Loucy (cell line): ENCODE measurements around the gene PRR7.
A peak's percentile ranks its signal among the peaks of the same experiment; 100 is the strongest.

Experiments
- H2AFZ ChIP-seq: fragments of 200-600 bp; sonication (generic); 2 replicates; pipeline ENCODE4 v1.6.0; 2016; ENCODE audit warnings: antibody characterized with exemption, mild to moderate bottlenecking, low read length, moderate library complexity
- H3F3A ChIP-seq: fragments of 200-600 bp; 2 replicates; pipeline ENCODE4 v1.6.0; 2016; ENCODE audit warnings: antibody characterized with exemption, low read depth, mild to moderate bottlenecking
- H3K27me3 ChIP-seq: fragments of 200-600 bp; sonication (generic); 2 replicates; pipeline ENCODE4 v1.6.1; 2014; ENCODE audit warnings: low read length, mild to moderate bottlenecking; ENCODE audit not compliant: insufficient read depth, poor library complexity, severe bottlenecking
- H3K36me3 ChIP-seq: fragments of 200-600 bp; sonication (generic); 2 replicates; pipeline ENCODE4 v1.6.1; 2016; ENCODE audit warnings: low read length; ENCODE audit not compliant: insufficient read depth
- H3K4me1 ChIP-seq: fragments of 200-600 bp; sonication (generic); 2 replicates; pipeline ENCODE4 v1.5.1; 2014; ENCODE audit warnings: low read length, mild to moderate bottlenecking; ENCODE audit not compliant: insufficient read depth, poor library complexity, severe bottlenecking
- H3K4me2 ChIP-seq: fragments of 200-600 bp; sonication (generic); 2 replicates; pipeline ENCODE4 v1.6.0; 2014; ENCODE audit warnings: antibody characterized with exemption, low read length, low read depth, mild to moderate bottlenecking; ENCODE audit not compliant: poor library complexity, severe bottlenecking
- H3K4me3 ChIP-seq: fragments of 200-600 bp; sonication (generic); 2 replicates; pipeline ENCODE4 v1.5.1; 2014; ENCODE audit warnings: low read length, mild to moderate bottlenecking, mixed read lengths; ENCODE audit not compliant: poor library complexity, severe bottlenecking
- H3K79me2 ChIP-seq: fragments of 200-600 bp; sonication (generic); 2 replicates; pipeline ENCODE4 v1.6.1; 2014; ENCODE audit warnings: low read length; ENCODE audit not compliant: insufficient read depth
- H3K9ac ChIP-seq: fragments of 200-600 bp; sonication (generic); 2 replicates; pipeline ENCODE4 v1.6.0; 2014; ENCODE audit warnings: mild to moderate bottlenecking, low read depth, low read length, moderate library complexity; ENCODE audit not compliant: poor library complexity, severe bottlenecking
- H3K9me2 ChIP-seq: fragments of 200-600 bp; sonication (generic); replicated peaks from 2 replicates; pipeline ENCODE4 v1.6.1; 2016; ENCODE audit warnings: low read depth, low read length, mixed read lengths
- H3K9me3 ChIP-seq: fragments of 200-600 bp; sonication (generic); 2 replicates; pipeline ENCODE4 v1.6.1; 2014; ENCODE audit warnings: mild to moderate bottlenecking, antibody characterized with exemption, low read length, low read depth; ENCODE audit not compliant: insufficient read depth
- H4K20me1 ChIP-seq: fragments of 200-600 bp; sonication (generic); 2 replicates; pipeline ENCODE4 v1.6.0; 2014; ENCODE audit warnings: antibody characterized with exemption, low read length, mild to moderate bottlenecking; ENCODE audit not compliant: insufficient read depth, poor library complexity, severe bottlenecking
- EZH2phosphoT487 ChIP-seq: fragments of 200-600 bp; IDR thresholded peaks from 2 replicates; pipeline ENCODE4 v1.6.1; 2018; ENCODE audit warnings: antibody characterized with exemption, mild to moderate bottlenecking, moderate library complexity, borderline replicate concordance
- TF ChIP-seq, protein P1 (sequence below): fragments of 200-600 bp; sonication (generic); conservative IDR thresholded peaks from 2 replicates; pipeline ENCODE4 v1.5.1; 2014; ENCODE audit warnings: mild to moderate bottlenecking, antibody characterized with exemption, low read length

Gene PRR7

DNA sequence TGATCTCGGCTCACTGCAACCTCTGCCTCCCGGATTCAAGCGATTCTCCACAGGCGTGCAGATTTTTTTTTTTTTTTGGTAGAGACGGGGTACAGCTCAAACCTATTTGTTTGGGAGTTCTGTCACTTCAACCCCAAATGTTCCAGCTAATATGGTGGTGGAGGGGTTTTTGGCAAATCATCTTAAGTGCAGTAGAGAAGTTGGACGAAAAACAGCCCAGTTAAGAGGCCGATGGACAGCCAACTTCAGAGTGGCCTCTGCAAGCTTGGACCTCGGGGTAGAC lies 756 bp upstream of the PRR7 start:
- no peak overlapping the region for H2AFZ ChIP-seq
- no peaks in the 10 kb centered on the region for H3K36me3 ChIP-seq
- H3K4me2 ChIP-seq: peak overlapping the region; percentile 80
- H3K9me2 ChIP-seq: no peaks in the 10 kb centered on the region
- no peaks in the 10 kb centered on the region for H3K9me3 ChIP-seq
- no peaks in the 10 kb centered on the region for H3K4me1 ChIP-seq
- no peaks in the 10 kb centered on the region for H4K20me1 ChIP-seq
- H3K9ac ChIP-seq: peak overlapping the region; percentile 67
- TF ChIP-seq, protein P1, sequence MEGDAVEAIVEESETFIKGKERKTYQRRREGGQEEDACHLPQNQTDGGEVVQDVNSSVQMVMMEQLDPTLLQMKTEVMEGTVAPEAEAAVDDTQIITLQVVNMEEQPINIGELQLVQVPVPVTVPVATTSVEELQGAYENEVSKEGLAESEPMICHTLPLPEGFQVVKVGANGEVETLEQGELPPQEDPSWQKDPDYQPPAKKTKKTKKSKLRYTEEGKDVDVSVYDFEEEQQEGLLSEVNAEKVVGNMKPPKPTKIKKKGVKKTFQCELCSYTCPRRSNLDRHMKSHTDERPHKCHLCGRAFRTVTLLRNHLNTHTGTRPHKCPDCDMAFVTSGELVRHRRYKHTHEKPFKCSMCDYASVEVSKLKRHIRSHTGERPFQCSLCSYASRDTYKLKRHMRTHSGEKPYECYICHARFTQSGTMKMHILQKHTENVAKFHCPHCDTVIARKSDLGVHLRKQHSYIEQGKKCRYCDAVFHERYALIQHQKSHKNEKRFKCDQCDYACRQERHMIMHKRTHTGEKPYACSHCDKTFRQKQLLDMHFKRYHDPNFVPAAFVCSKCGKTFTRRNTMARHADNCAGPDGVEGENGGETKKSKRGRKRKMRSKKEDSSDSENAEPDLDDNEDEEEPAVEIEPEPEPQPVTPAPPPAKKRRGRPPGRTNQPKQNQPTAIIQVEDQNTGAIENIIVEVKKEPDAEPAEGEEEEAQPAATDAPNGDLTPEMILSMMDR: no peak
- TF ChIP-seq EZH2phosphoT487: no peak
- H3F3A ChIP-seq: no peaks in the 10 kb centered on the region
- H3K79me2 ChIP-seq: no peaks in the 10 kb centered on the region
- H3K4me3 ChIP-seq: peak overlapping the region; percentile 72
- H3K27me3 ChIP-seq: no peaks in the 10 kb centered on the region

DNA sequence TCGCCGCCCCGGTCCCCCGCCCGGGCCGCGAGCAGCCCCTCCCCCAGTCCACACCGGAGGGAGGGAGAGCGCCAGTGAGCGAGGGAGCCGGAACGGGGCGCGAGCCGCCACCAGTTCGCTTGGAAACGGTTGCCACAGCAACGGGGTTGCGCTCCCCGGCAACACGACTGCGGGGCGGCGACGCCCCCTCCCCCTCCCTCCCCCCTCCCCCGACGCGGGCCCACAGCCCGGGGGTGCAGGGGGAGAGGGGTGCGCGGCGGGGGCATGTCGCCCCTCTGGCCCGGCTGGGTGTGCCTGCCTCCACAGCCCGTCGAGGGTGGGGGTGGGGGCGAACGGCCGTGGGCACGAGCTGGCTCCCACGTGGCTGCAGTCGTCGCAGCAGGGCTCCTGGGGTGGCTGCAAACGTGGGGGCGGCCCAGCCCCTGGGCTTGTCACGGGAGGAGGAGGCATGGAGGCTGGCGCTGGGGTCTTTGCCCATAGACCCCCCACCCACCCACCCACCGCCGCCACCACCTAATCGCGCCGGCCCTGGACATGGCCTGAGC lies 524 bp downstream of the PRR7 start:
- Histone ChIP-seq H3K36me3 (no peaks in the 10 kb centered on the region), H3K4me2 (peak overlapping the region; percentile 80), H3K9me3 (no peaks in the 10 kb centered on the region), H4K20me1 (no peaks in the 10 kb centered on the region), H3F3A (no peaks in the 10 kb centered on the region), H3K4me3 (peak overlapping the region; percentile 72), H3K79me2 (no peaks in the 10 kb centered on the region), H3K9me2 (no peaks in the 10 kb centered on the region), H3K4me1 (no peaks in the 10 kb centered on the region), H2AFZ (no peak overlapping the region), H3K27me3 (no peaks in the 10 kb centered on the region), H3K9ac (no peak overlapping the region)
- TF ChIP-seq, protein P1: no peak
- no peak for TF ChIP-seq EZH2phosphoT487

DNA sequence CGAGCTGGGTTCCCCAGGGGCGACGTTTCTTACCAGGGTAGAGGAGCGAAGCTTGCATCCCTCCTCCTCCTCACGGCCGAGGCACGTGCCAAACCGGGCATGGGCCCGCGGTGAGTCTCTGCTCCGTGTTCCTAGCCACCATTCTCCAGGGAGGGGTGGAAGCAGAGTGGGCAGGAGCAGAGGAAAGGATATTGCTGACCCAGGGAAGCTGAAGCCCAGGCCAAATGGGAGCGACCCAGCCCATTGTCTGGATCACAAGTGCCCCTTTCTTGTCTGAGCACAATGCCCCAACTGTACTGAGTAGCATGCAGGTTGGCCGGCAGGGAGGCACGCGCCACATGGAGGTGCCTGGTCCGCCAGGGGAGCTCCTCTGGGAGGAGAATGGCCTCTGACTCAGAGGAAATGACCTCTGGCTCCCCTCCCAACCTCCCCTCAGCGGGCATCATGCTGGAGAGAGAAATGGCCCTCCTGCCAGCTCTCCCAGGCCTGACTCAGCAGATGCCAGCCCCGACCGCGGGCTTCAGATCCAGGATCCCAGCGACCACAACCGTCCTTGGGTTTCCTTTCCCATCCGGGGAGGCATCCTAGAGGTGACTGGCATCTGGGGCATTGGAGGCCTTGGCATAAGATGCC lies 1.1 kb downstream of the PRR7 start:
- H3K4me2 ChIP-seq: peak overlapping the region; percentile 37
- H3K9me3 ChIP-seq: no peaks in the 10 kb centered on the region
- no peaks in the 10 kb centered on the region for H4K20me1 ChIP-seq
- no peaks in the 10 kb centered on the region for H3K9me2 ChIP-seq
- no peak overlapping the region for H3K9ac ChIP-seq
- H3K36me3 ChIP-seq: no peaks in the 10 kb centered on the region
- no peaks in the 10 kb centered on the region for H3K79me2 ChIP-seq
- H3K4me3 ChIP-seq: no peak overlapping the region
- TF ChIP-seq EZH2phosphoT487: no peak
- TF ChIP-seq, protein P1: no peak
- no peaks in the 10 kb centered on the region for H3K4me1 ChIP-seq
- H2AFZ ChIP-seq: no peak overlapping the region
- H3F3A ChIP-seq: no peaks in the 10 kb centered on the region
- no peaks in the 10 kb centered on the region for H3K27me3 ChIP-seq
